ENCODE measurements around the gene RSPH1.

GRCh38 chr21:42438316-42439205 is 57.5 kb downstream of the RSPH1 start:
- TF ChIP-seq, protein P1, sequence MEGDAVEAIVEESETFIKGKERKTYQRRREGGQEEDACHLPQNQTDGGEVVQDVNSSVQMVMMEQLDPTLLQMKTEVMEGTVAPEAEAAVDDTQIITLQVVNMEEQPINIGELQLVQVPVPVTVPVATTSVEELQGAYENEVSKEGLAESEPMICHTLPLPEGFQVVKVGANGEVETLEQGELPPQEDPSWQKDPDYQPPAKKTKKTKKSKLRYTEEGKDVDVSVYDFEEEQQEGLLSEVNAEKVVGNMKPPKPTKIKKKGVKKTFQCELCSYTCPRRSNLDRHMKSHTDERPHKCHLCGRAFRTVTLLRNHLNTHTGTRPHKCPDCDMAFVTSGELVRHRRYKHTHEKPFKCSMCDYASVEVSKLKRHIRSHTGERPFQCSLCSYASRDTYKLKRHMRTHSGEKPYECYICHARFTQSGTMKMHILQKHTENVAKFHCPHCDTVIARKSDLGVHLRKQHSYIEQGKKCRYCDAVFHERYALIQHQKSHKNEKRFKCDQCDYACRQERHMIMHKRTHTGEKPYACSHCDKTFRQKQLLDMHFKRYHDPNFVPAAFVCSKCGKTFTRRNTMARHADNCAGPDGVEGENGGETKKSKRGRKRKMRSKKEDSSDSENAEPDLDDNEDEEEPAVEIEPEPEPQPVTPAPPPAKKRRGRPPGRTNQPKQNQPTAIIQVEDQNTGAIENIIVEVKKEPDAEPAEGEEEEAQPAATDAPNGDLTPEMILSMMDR (IDR thresholded peaks at IDR 0.05) = no peak
- no peak for TF ChIP-seq POLR2A (IDR thresholded peaks at IDR 0.05; ENCODE audit: low read depth)
- no peak for TF ChIP-seq EP300 (IDR thresholded peaks at IDR 0.05)
- no peak for TF ChIP-seq POLR2AphosphoS5 (IDR thresholded peaks at IDR 0.05)
